Body of pancreas (tissue), 4 donors: ENCODE results near the gene EMILIN2.

Experiments used
- POLR2A ChIP-seq, 3 donors: fragments of 450-650 bp; IDR thresholded peaks; one replicate each; pipeline ENCODE4 v1.6.1; 2016; ENCODE audit warnings: antibody characterized with exemption in 3 of 3, mild to moderate bottlenecking in 2 of 3
- TF ChIP-seq, protein P1 (sequence below), 7 experiments: fragments of 450-650 bp in 4 of 7; fragments of 200-600 bp in 3 of 7; sonication (generic) in 3 of 7; IDR thresholded peaks; one replicate each; pipeline ENCODE4 v1.5.1; 2016 to 2019; ENCODE audit warnings: antibody characterized with exemption in 7 of 7

DNA sequence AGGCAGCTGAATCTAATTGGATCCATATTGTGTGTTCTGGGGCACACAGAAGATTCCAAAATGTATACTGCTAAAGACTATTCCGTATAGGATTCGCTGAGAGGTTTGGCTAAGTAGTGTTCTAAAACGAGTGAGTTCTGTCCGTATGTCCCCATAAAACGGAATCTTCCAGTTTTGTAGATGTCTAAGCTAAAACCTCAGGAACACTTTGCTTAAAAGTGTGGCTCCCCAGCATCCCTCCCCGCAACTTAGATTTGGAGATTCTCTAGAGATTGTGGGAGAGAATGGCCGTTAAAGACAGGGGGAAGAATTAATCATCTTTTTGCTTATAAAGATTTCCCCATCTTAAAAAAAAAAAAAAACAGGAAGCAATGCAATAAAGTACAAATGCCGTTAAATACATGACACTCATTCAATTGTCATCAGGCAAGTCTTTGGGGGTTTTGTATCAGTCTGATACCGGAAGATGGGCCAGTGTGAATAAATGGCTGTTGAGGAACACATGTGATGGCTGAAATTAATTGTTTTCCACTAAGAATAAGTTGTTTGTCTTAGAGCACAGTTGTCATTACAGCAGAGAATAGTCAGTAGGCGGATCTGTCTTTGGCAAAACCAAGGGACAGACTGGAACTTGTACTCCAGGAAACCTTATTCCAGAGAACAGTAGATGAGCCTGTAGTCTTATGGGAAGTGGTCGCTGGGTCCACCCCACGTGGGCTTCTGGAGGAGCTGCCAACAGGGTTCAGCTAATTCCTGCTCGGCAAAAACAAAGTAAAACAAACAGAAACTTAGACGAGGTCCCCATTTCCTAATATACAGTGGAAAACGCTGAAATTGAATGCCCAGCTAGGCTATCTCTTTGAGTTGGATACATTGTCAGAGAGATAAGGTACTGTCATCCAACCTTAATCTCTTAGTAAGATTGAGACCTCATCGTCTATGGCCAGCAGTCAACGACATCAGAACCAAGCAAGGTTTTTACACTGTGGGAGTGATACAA is 1.7 kb downstream of the EMILIN2 start:
- TF ChIP-seq, protein P1, sequence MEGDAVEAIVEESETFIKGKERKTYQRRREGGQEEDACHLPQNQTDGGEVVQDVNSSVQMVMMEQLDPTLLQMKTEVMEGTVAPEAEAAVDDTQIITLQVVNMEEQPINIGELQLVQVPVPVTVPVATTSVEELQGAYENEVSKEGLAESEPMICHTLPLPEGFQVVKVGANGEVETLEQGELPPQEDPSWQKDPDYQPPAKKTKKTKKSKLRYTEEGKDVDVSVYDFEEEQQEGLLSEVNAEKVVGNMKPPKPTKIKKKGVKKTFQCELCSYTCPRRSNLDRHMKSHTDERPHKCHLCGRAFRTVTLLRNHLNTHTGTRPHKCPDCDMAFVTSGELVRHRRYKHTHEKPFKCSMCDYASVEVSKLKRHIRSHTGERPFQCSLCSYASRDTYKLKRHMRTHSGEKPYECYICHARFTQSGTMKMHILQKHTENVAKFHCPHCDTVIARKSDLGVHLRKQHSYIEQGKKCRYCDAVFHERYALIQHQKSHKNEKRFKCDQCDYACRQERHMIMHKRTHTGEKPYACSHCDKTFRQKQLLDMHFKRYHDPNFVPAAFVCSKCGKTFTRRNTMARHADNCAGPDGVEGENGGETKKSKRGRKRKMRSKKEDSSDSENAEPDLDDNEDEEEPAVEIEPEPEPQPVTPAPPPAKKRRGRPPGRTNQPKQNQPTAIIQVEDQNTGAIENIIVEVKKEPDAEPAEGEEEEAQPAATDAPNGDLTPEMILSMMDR (IDR thresholded peaks at IDR 0.05) = no peak
- no peak for TF ChIP-seq POLR2A (IDR thresholded peaks at IDR 0.05)
